H7 (cell line): ENCODE measurements around the gene SLC6A11. TPM values are rescaled to one million over a fixed set of nuclear protein-coding genes. Genes with fewer than 3 reads are reported as not detected.

ENCODE experiments used
- DNase-seq: peaks from one replicate; pipeline ENCODE4 v3.0.0; 2012
- H3K27me3 ChIP-seq: 2 replicates; pipeline ENCODE4 v1.6.0; 2011; ENCODE audit warnings: mild to moderate bottlenecking, low read length; ENCODE audit not compliant: control insufficient read depth, insufficient read depth
- H3K36me3 ChIP-seq: replicated peaks from 2 replicates; pipeline ENCODE4 v1.5.1; 2011; ENCODE audit warnings: low read length; ENCODE audit not compliant: control insufficient read depth, insufficient read depth
- H3K4me3 ChIP-seq: 2 replicates; pipeline ENCODE4 v1.5.1; 2011; ENCODE audit warnings: low read depth, mild to moderate bottlenecking, control low read depth, low read length, moderate library complexity; ENCODE audit not compliant: insufficient read depth
- total RNA-seq: library from RNA; depleted of rRNA; stranded (reverse); fragments of >200 nt; shearing (Covaris generic); gene quantifications from 2 replicates; pipeline ENCODE4 v1.2.3, GENCODE V29; 2014

SLC6A11 gene
- total RNA-seq, 1 experiment from 2014 or later, result 0.24 TPM

- DNase-seq, result no peak
- no peak overlapping the region for H3K4me3 ChIP-seq
- H3K36me3 ChIP-seq, result no peaks in the 10 kb centered on the region
- H3K27me3 ChIP-seq, result no peaks in the 10 kb centered on the region
These were observed 114.6 kb downstream of the SLC6A11 start for GRCh38 chr3:10930666-10931040.

- Histone ChIP-seq H3K36me3 (no peaks in the 10 kb centered on the region), H3K4me3 (no peak overlapping the region), H3K27me3 (no peaks in the 10 kb centered on the region)
- no peak for DNase-seq
These were observed 116.6 kb downstream of the SLC6A11 start for GRCh38 chr3:10932596-10932995.

DNA sequence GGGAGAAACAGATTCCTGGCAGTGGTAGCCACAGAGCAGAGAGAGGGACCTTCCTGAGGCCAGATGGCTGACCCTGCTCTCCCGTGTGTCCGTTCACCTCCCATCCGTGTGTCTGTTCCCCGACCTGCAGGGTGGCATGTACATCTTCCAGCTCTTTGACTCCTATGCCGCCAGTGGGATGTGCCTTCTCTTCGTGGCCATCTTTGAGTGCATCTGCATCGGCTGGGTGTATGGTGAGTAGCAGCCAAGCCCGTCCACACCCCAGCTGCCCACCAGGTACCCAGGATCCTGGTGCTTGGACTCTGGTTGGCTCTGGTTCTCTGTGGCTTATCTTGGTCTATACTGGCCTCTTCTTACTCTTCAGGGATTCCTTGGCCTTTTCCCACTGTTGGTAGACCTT, 117.0 kb downstream of the SLC6A11 start:
- no peak for DNase-seq
- Histone ChIP-seq H3K27me3 (no peaks in the 10 kb centered on the region), H3K36me3 (no peaks in the 10 kb centered on the region), H3K4me3 (no peak overlapping the region)

DNA sequence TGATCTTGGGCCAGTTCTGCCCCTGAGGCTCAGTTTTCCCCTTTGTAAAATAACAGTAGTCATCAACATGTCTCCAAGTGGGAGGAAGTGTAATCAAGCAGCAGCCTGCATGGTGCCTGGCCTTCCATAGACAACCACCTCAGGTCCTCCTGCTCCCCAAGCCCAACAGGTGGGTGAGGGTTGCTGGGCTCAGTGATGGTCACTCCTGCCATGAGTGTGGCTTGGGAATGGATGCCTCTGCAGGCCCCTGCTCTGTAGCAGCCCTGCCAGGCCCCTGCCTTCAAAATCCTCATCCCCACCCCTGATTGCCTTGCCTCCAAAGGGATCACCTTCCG, 117.4 kb downstream of the SLC6A11 start:
- Histone ChIP-seq H3K4me3 (no peak overlapping the region), H3K36me3 (no peaks in the 10 kb centered on the region), H3K27me3 (no peaks in the 10 kb centered on the region)
- DNase-seq, result no peak

- no peaks in the 10 kb centered on the region for H3K36me3 ChIP-seq
- H3K27me3 ChIP-seq, result no peaks in the 10 kb centered on the region
- H3K4me3 ChIP-seq, result no peak overlapping the region
- no peak for DNase-seq
These were observed 117.9 kb downstream of the SLC6A11 start for GRCh38 chr3:10933805-10934481.

GRCh38 chr3:10935028-10935427, 119.0 kb downstream of the SLC6A11 start:
- no peak overlapping the region for H3K4me3 ChIP-seq
- no peaks in the 10 kb centered on the region for H3K27me3 ChIP-seq
- DNase-seq, result no peak
- no peaks in the 10 kb centered on the region for H3K36me3 ChIP-seq

- H3K36me3 ChIP-seq, result no peaks in the 10 kb centered on the region
- no peaks in the 10 kb centered on the region for H3K27me3 ChIP-seq
- no peak for DNase-seq
- H3K4me3 ChIP-seq, result no peak overlapping the region
These were observed 120.0 kb downstream of the SLC6A11 start for GRCh38 chr3:10935846-10936631.

DNA sequence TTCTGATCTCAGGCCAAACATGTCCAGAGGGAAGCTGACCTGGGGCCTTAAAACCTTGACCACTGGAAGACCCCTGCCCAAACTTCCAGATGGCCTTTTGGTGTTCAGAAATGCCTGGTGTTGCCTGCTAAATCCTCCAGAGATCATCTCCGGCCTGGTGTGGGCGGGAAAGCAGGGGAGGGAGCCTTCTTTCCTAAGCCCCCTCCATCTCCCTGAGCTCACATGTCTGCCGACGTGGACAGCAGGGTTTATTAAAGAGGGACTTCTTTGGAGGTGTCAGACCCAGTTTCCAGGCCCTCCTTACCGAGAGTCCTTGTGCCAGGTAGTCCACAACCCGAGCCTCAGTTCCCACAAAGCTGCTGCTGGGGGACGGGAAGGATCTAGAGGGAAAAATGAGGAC, 120.7 kb downstream of the SLC6A11 start:
- DNase-seq, result no peak
- H3K27me3 ChIP-seq, result no peaks in the 10 kb centered on the region
- H3K36me3 ChIP-seq, result no peaks in the 10 kb centered on the region
- no peak overlapping the region for H3K4me3 ChIP-seq

GRCh38 chr3:10937141-10937825, 121.3 kb downstream of the SLC6A11 start:
- DNase-seq, result no peak
- Histone ChIP-seq H3K27me3 (no peaks in the 10 kb centered on the region), H3K36me3 (no peaks in the 10 kb centered on the region), H3K4me3 (no peak overlapping the region)

GRCh38 chr3:10939556-10939955, 123.5 kb downstream of the SLC6A11 start:
- Histone ChIP-seq H3K36me3 (no peaks in the 10 kb centered on the region), H3K27me3 (no peaks in the 10 kb centered on the region), H3K4me3 (no peak overlapping the region)
- no peak for DNase-seq

DNA sequence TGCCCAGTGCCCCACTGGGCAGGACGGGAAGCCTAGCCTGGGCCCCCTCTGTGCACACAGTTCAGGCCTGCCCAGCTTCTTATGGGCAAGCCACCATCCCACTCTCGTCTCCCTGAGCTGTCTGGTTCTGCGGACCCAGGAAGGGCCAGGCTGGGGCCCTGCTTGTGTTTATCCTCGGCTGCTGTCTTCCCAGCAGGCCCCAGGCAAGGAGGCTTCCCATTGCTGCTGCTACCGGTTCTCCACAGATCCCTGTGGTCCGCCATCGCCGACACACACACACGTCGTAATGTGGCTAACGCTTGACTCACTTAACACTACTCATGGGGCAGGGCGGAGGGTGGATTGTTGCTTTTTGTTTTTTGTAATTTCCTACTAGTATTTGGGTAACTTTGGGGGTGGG, 124.1 kb downstream of the SLC6A11 start:
- Histone ChIP-seq H3K4me3 (no peak overlapping the region), H3K36me3 (no peaks in the 10 kb centered on the region), H3K27me3 (no peaks in the 10 kb centered on the region)
- no peak for DNase-seq

- H3K4me3 ChIP-seq, result no peak overlapping the region
- no peaks in the 10 kb centered on the region for H3K36me3 ChIP-seq
- H3K27me3 ChIP-seq, result no peaks in the 10 kb centered on the region
- DNase-seq, result peak; percentile 73
These were observed 125.9 kb downstream of the SLC6A11 start for GRCh38 chr3:10941972-10942371.

GRCh38 chr3:10942690-10943205, 126.7 kb downstream of the SLC6A11 start:
- Histone ChIP-seq H3K36me3 (no peaks in the 10 kb centered on the region), H3K27me3 (no peaks in the 10 kb centered on the region), H3K4me3 (no peak overlapping the region)
- no peak for DNase-seq

GRCh38 chr3:10944866-10945265, 128.8 kb downstream of the SLC6A11 start:
- Histone ChIP-seq H3K27me3 (no peaks in the 10 kb centered on the region), H3K36me3 (no peaks in the 10 kb centered on the region), H3K4me3 (no peak overlapping the region)
- DNase-seq, result no peak
